Hepatocyte (in vitro differentiated cells): ENCODE measurements around the gene MAN2A1. TPM values are rescaled to one million over a fixed set of nuclear protein-coding genes. Genes with fewer than 3 reads are reported as not detected.

Source experiments
- DNase-seq: peaks from one replicate; pipeline ENCODE4 v3.0.0-alpha.2; 2016; ENCODE audit warnings: low spot score
- H2AFZ ChIP-seq: fragments of 200-600 bp; sonication (generic); 2 replicates; pipeline ENCODE4 v1.6.0; 2016; ENCODE audit warnings: antibody characterized with exemption, mild to moderate bottlenecking
- H3K27ac ChIP-seq: fragments of 200-600 bp; sonication (generic); 2 replicates; pipeline ENCODE4 v1.5.1; 2016; ENCODE audit warnings: mild to moderate bottlenecking
- H3K27me3 ChIP-seq: fragments of 200-600 bp; sonication (generic); 2 replicates; pipeline ENCODE4 v1.6.1; 2016
- H3K36me3 ChIP-seq: fragments of 200-600 bp; sonication (generic); replicated peaks from 2 replicates; pipeline ENCODE4 v1.5.1; 2016; ENCODE audit warnings: low read depth; ENCODE audit not compliant: insufficient read depth
- H3K4me1 ChIP-seq: fragments of 200-600 bp; sonication (generic); 2 replicates; pipeline ENCODE4 v1.5.1; 2016; ENCODE audit warnings: mild to moderate bottlenecking, moderate library complexity; ENCODE audit not compliant: insufficient read depth
- H3K4me2 ChIP-seq: fragments of 200-600 bp; sonication (generic); 2 replicates; pipeline ENCODE4 v1.6.0; 2016
- H3K4me3 ChIP-seq: fragments of 200-600 bp; sonication (generic); 2 replicates; pipeline ENCODE4 v1.5.1; 2016; ENCODE audit warnings: mild to moderate bottlenecking
- H3K79me2 ChIP-seq: fragments of 200-600 bp; sonication (generic); 2 replicates; pipeline ENCODE4 v1.6.0; 2017; ENCODE audit warnings: mild to moderate bottlenecking
- H3K9me2 ChIP-seq: fragments of 200-600 bp; sonication (generic); replicated peaks from 2 replicates; pipeline ENCODE4 v1.6.0; 2017; ENCODE audit warnings: mild to moderate bottlenecking; ENCODE audit not compliant: insufficient read depth
- H3K9me3 ChIP-seq: fragments of 200-600 bp; sonication (generic); 2 replicates; pipeline ENCODE4 v1.5.1; 2016; ENCODE audit warnings: low read depth, mild to moderate bottlenecking
- H4K20me1 ChIP-seq: fragments of 200-600 bp; sonication (generic); 2 replicates; pipeline ENCODE4 v1.6.0; 2016; ENCODE audit warnings: mild to moderate bottlenecking; ENCODE audit not compliant: insufficient read depth, poor library complexity, severe bottlenecking
- CTCF ChIP-seq: fragments of 200-600 bp; sonication (generic); IDR thresholded peaks from 2 replicates; pipeline ENCODE4 v1.5.1; 2016; ENCODE audit warnings: antibody characterized with exemption, mild to moderate bottlenecking; ENCODE audit not compliant: poor library complexity
- EZH2 ChIP-seq: fragments of 200-600 bp; sonication (generic); IDR thresholded peaks from 2 replicates; pipeline ENCODE4 v1.6.1; 2016; ENCODE audit warnings: antibody characterized with exemption, mild to moderate bottlenecking, borderline replicate concordance
- EZH2phosphoT487 ChIP-seq: fragments of 200-600 bp; sonication (generic); IDR thresholded peaks from one replicate; pipeline ENCODE4 v1.6.1; 2018; ENCODE audit warnings: antibody characterized with exemption, mild to moderate bottlenecking, low read depth, moderate library complexity; ENCODE audit not compliant: unreplicated experiment, severe bottlenecking
- WGBS: methylation state at CpG from one replicate; pipeline ENCODE4 v1.1.6; 2016; ENCODE audit warnings: low lambda C conversion rate; ENCODE audit errors: missing lambda C conversion rate; 5-methylcytosine and 5-hydroxymethylcytosine counted together
- polyA plus RNA-seq: library from polyadenylated mRNA; unstranded; fragments of >200 nt; fragmentation: Nextera tagmentation; extraction: Ambion mirVana; gene quantifications from 2 replicates; pipeline ENCODE4 v1.2.1, GENCODE V29; 2016
- total RNA-seq: library from RNA; depleted of rRNA; stranded (reverse); fragments of >200 nt; gene quantifications from 2 replicates; pipeline ENCODE4 v1.2.3, GENCODE V29; 2014

The MAN2A1 gene
- total and polyA plus RNA-seq, 2 experiments from 2014 or later: 31.5 to 150 TPM

GRCh38 chr5:109876941-109877669, 187.4 kb downstream of the MAN2A1 start:
- H3K4me2 ChIP-seq: no peak overlapping the region
- no peaks in the 10 kb centered on the region for H3K36me3 ChIP-seq
- H2AFZ ChIP-seq: no peak overlapping the region
- no peak overlapping the region for H3K27ac ChIP-seq
- DNase-seq: no peak
- no peaks in the 10 kb centered on the region for H3K9me2 ChIP-seq
- H3K9me3 ChIP-seq: no peaks in the 10 kb centered on the region
- H3K4me3 ChIP-seq: no peak overlapping the region
- H3K27me3 ChIP-seq: no peaks in the 10 kb centered on the region
- 74% methylated on average over 10 of the region's 10 CpGs for WGBS
- no peaks in the 10 kb centered on the region for H4K20me1 ChIP-seq
- H3K4me1 ChIP-seq: no peaks in the 10 kb centered on the region
- TF ChIP-seq EZH2 (no peak), CTCF (no peak), EZH2phosphoT487 (no peak)
- H3K79me2 ChIP-seq: no peaks in the 10 kb centered on the region

- Histone ChIP-seq H3K4me2 (no peak overlapping the region), H2AFZ (no peak overlapping the region), H4K20me1 (no peaks in the 10 kb centered on the region), H3K27ac (no peak overlapping the region), H3K27me3 (no peaks in the 10 kb centered on the region), H3K9me2 (no peaks in the 10 kb centered on the region), H3K4me3 (no peak overlapping the region), H3K36me3 (no peaks in the 10 kb centered on the region), H3K4me1 (no peaks in the 10 kb centered on the region), H3K9me3 (no peaks in the 10 kb centered on the region), H3K79me2 (no peaks in the 10 kb centered on the region)
- DNase-seq: no peak
- TF ChIP-seq EZH2 (no peak), EZH2phosphoT487 (no peak), CTCF (no peak)
- 85% methylated on average over 6 of the region's 6 CpGs for WGBS
These were observed 187.9 kb downstream of the MAN2A1 start for GRCh38 chr5:109877670-109878045.

- Histone ChIP-seq H3K4me3 (no peak overlapping the region), H3K9me2 (no peaks in the 10 kb centered on the region), H4K20me1 (no peaks in the 10 kb centered on the region), H2AFZ (no peak overlapping the region), H3K27me3 (no peaks in the 10 kb centered on the region), H3K36me3 (no peaks in the 10 kb centered on the region), H3K27ac (no peak overlapping the region), H3K4me2 (no peak overlapping the region), H3K9me3 (no peaks in the 10 kb centered on the region), H3K4me1 (no peaks in the 10 kb centered on the region), H3K79me2 (no peaks in the 10 kb centered on the region)
- DNase-seq: no peak
- 96% methylated on average over 5 of the region's 5 CpGs for WGBS
- no peak for TF ChIP-seq EZH2phosphoT487
- TF ChIP-seq CTCF: no peak
- TF ChIP-seq EZH2: no peak
These were observed 189.2 kb downstream of the MAN2A1 start for GRCh38 chr5:109878887-109879286.
